GM12891 (cell line): ENCODE measurements around the gene KRT81.
"Not testable (repeated sequence)": the region's sequence is repeated elsewhere in the genome, so short reads cannot be mapped to it uniquely, and the experiment has no call there.

Source experiments
- DNase-seq: peaks from one replicate; pipeline ENCODE4 v3.0.0; 2011; ENCODE audit warnings: low spot score; ENCODE audit not compliant: insufficient read length
- FAIRE-seq: peaks from 2 replicates; lab custom pipeline; 2011; peaks lifted over from hg19 to GRCh38; lab: Jason Lieb, UNC
- PAX5 ChIP-seq: IDR thresholded peaks from 2 replicates; pipeline ENCODE4 v1.6.1; 2011; ENCODE audit warnings: low read length, moderate library complexity, mild to moderate bottlenecking; ENCODE audit not compliant: insufficient read depth, severe bottlenecking
- POLR2A ChIP-seq: IDR thresholded peaks from 2 replicates; pipeline ENCODE4 v1.6.1; 2011; ENCODE audit warnings: low read depth, low read length, control low read depth
- POLR2AphosphoS5 ChIP-seq: IDR thresholded peaks from 2 replicates; pipeline ENCODE4 v1.6.1; 2011; ENCODE audit warnings: low read depth, low read length, control low read depth
- POU2F2 ChIP-seq: IDR thresholded peaks from 2 replicates; pipeline ENCODE4 v1.6.1; 2011; ENCODE audit warnings: low read depth, mild to moderate bottlenecking, control low read depth, low read length, moderate library complexity
- SPI1 ChIP-seq: IDR thresholded peaks from 2 replicates; pipeline ENCODE4 v1.6.1; 2011; ENCODE audit warnings: low read depth, low read length, control low read depth
- TAF1 ChIP-seq: IDR thresholded peaks from 2 replicates; pipeline ENCODE4 v1.6.1; 2011; ENCODE audit warnings: low read depth, low read length, control low read depth

Gene KRT81

GRCh38 chr12:52255926-52256583, 35.3 kb downstream of the KRT81 start:
- DNase-seq (no peak), FAIRE-seq (no peak)
- TF ChIP-seq POU2F2 (no peak), SPI1 (no peak), POLR2AphosphoS5 (no peak), PAX5 (no peak), POLR2A (no peak), TAF1 (no peak)

GRCh38 chr12:52254965-52255751, 36.2 kb downstream of the KRT81 start:
- DNase-seq, result no peak
- TF ChIP-seq PAX5 (no peak), SPI1 (no peak), POLR2AphosphoS5 (no peak), TAF1 (no peak), POLR2A (no peak), POU2F2 (no peak)
- FAIRE-seq, result no peak

- DNase-seq (no peak), FAIRE-seq (no peak)
- TF ChIP-seq SPI1, result no peak
- TF ChIP-seq PAX5, result no peak
- no peak for TF ChIP-seq POLR2AphosphoS5
- TF ChIP-seq POU2F2, result no peak
- TF ChIP-seq POLR2A, result no peak
- no peak for TF ChIP-seq TAF1
Measured at GRCh38 chr12:52254180-52254964, 37.0 kb downstream of the KRT81 start.

- TF ChIP-seq POLR2A (no peak), PAX5 (no peak), POLR2AphosphoS5 (no peak), SPI1 (no peak), TAF1 (no peak), POU2F2 (no peak)
- DNase-seq (no peak), FAIRE-seq (no peak)
Measured at GRCh38 chr12:52253391-52254179, 37.7 kb downstream of the KRT81 start.

GRCh38 chr12:52252728-52253343, 38.5 kb downstream of the KRT81 start:
- no peak for DNase-seq
- no peak for TF ChIP-seq POLR2AphosphoS5
- TF ChIP-seq PAX5, result no peak
- no peak for TF ChIP-seq POU2F2
- no peak for TF ChIP-seq SPI1
- no peak for TF ChIP-seq POLR2A
- TF ChIP-seq TAF1, result no peak
- FAIRE-seq, result no peak

GRCh38 chr12:52252175-52252615, 39.1 kb downstream of the KRT81 start:
- DNase-seq, FAIRE-seq: not testable (repeated sequence)

GRCh38 chr12:52251367-52252051, 39.8 kb downstream of the KRT81 start:
- DNase-seq (no peak), FAIRE-seq (no peak)
- TF ChIP-seq POLR2AphosphoS5 (no peak), POU2F2 (no peak), SPI1 (no peak), PAX5 (no peak), TAF1 (no peak), POLR2A (no peak)

- FAIRE-seq, result no peak
- TF ChIP-seq POU2F2, result no peak
- no peak for TF ChIP-seq SPI1
- TF ChIP-seq POLR2AphosphoS5, result no peak
- TF ChIP-seq POLR2A, result no peak
- no peak for TF ChIP-seq TAF1
- no peak for TF ChIP-seq PAX5
- no peak for DNase-seq
Measured at GRCh38 chr12:52250048-52250990, 41.0 kb downstream of the KRT81 start.
